ENCODE results near the gene SEC31B.

SEC31B gene

GRCh38 chr10:100446130-100446761, 73.4 kb downstream of the SEC31B start:
- no peak for DNase-seq (ENCODE audit: low read depth)
- in situ Hi-C loops (cut with HindIII; ENCODE audit: low sequenced_read_pairs) = no loop called here
- no peak overlapping the region for H3K4me3 ChIP-seq (ENCODE audit: low read depth, low read length)
- TF ChIP-seq CTCF (IDR thresholded peaks at IDR 0.05; ENCODE audit: low read depth, low read length, missing control alignments) = no peak

GRCh38 chr10:100442548-100442947, 77.1 kb downstream of the SEC31B start:
- DNase-seq (ENCODE audit: low read depth) = no peak
- TF ChIP-seq CTCF (IDR thresholded peaks at IDR 0.05; ENCODE audit: low read depth, low read length, missing control alignments) = no peak
- no peak overlapping the region for H3K4me3 ChIP-seq (ENCODE audit: low read depth, low read length)
- in situ Hi-C loops (cut with HindIII; ENCODE audit: low sequenced_read_pairs) = no loop called here

GRCh38 chr10:100438674-100439315, 80.9 kb downstream of the SEC31B start:
- TF ChIP-seq CTCF (IDR thresholded peaks at IDR 0.05; ENCODE audit: low read depth, low read length, missing control alignments) = no peak
- no peak for DNase-seq (ENCODE audit: low read depth)

More at GRCh38 chr10:100438674-100439315, 80.9 kb downstream of the SEC31B start:
- H3K4me3 ChIP-seq (ENCODE audit: low read depth, low read length) = no peak overlapping the region
- in situ Hi-C loops (cut with HindIII; ENCODE audit: low sequenced_read_pairs) = no loop called here

All from astrocyte of the cerebellum (primary cell).